ENCODE measurements around the gene IL36RN. TPM values are rescaled to one million over a fixed set of nuclear protein-coding genes. Genes with fewer than 3 reads are reported as not detected.
A peak's percentile ranks its signal among the peaks of the same experiment; 100 is the strongest.

Gene IL36RN
- total RNA-seq, 2 donors from 2014 or later, result not detected

DNA sequence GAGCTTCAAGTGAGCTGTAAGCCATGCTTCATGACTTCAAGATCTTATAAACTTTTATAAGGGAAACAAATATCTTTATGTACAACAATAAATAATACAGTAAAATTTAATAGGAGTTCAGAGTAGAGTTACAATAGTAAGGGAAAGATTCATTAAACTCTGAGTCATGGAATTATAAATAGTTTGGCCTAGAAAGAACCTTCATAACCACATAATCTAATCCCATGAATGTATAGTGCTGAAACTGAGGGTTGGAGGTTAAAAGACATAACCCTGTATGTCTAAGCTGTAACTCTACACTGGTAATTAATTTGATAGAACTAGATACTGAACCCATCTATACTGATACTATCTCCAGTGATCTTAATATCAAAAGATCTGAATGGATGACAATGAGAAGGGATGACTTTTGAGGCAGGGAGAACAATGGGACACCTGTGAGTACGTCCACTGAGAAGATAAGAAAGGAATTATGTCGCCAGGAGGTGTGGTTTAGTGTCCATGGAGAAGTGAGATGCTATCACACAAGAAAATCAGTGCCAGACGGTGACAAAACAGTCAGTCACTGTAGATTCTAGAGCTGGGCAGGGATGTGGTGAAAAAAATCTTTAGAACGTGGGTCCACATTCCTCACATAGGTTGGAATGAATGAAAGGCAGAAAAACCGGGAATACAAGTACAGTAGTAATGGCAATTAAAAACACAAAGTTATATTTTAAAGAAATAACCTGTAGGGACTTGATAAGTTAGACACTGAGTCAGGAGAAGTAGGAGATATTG lies 9.9 kb downstream of the IL36RN start:
- ATAC-seq (no peak), DNase-seq (no peak)
- intact Hi-C loops (cut with DNase I, micrococcal nuclease), result no loop called here

DNA sequence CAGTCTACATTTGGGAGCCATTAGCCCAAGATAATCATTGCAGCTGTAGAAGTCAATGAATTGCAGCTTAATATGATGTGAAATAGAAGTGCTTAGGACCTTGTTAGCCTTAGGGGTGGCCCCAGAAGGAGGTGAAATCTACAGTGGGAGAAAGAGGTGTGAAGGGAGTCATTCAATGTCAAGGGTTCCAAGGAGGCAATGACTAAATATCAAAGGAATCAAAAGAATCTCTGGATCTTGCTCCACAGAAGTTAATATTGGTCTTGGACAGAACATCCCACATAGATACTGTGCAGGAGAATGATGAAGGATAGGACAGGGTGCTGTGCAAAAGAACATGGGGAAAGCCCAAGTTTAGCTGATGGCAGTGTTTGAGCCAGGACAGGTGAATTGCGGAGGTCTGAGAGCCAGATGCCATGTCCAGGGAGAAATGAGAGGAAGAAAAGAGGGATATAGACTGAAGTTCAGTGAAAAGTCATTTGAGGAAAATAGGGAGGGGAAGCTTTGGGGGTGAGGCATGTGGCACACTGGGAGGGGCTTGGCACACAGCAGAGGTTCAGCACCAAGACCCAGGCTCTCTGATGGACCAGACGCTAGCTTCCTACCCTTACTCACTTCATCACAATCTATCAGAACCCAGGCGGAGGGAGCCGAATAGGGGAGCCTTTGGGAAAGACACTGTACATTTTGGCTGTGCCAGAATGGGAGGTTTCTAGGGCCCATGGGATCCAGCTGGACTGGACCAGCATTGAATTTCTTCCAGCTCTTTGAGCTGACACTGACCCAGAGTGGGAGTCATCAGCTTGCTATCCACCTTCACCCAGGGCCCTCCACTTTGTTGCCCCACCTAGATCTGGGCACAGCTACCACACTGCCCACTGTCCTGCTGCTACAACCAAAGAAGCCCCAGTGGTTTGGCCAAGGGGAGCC lies 10.9 kb downstream of the IL36RN start:
- intact Hi-C loops (cut with DNase I, micrococcal nuclease), result no loop called here
- ATAC-seq (no peak), DNase-seq (no peak)

DNA sequence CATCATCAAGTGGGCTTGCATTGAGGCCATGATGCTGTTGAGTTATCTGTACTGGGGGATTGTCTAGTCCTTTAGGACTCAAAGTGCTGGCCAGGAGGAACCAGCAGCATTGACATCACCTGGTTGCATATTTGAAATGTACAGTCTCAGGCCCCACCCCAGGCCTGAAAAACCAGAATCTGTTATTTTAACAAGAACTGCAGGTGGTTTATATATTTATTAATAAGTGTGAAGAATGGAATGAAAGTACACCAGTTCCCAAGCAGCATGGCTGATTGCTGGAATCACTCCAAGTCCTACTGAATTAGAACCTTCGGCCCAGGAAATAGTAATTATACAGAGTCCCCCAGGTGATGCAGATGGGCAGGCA lies 11.6 kb downstream of the IL36RN start:
- intact Hi-C loops (cut with DNase I, micrococcal nuclease), result no loop called here
- ATAC-seq, result no peak
- no peak for DNase-seq

DNA sequence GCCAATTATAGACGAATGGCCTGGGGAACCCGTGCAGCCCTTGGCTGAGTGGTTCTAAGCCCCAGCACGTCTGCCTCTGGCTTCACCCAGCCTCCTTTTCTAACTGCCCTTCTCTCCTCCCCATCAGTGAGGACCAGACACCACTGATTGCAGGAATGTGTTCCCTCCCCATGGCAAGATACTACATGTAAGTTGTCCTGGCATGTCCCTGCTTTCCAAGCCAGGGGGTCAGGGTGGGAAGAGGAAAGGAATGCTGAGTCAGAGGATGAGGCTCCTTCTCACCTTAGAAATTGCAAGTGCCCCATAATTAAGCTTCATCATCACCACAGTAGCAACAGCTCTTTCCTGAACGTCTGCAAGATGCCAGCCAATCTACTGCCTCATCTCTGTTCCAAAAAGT lies 13.6 kb downstream of the IL36RN start:
- no peak for DNase-seq
- intact Hi-C loops (cut with DNase I, micrococcal nuclease), result no loop called here
- no peak for ATAC-seq

GRCh38 chr2:113073325-113073834 lies 14.4 kb downstream of the IL36RN start:
- ATAC-seq (peak; percentile 32), DNase-seq (no peak)
- intact Hi-C loops (cut with DNase I, micrococcal nuclease), result no loop called here

DNA sequence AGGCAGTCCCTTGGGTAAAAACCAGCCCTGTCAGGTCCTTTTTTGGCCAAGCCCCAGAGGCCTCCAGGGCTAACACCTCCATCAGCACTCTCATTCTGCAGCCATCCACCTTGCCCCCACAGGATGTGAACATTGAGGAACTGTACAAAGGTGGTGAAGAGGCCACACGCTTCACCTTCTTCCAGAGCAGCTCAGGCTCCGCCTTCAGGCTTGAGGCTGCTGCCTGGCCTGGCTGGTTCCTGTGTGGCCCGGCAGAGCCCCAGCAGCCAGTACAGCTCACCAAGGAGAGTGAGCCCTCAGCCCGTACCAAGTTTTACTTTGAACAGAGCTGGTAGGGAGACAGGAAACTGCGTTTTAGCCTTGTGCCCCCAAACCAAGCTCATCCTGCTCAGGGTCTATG lies 16.0 kb downstream of the IL36RN start:
- no peak for DNase-seq
- peak; percentile 20 for ATAC-seq
- intact Hi-C loops (cut with DNase I, micrococcal nuclease), result no loop called here

GRCh38 chr2:113075600-113075999 lies 16.6 kb downstream of the IL36RN start:
- ATAC-seq (peak; percentile 65), DNase-seq (no peak)
- intact Hi-C loops (cut with DNase I, micrococcal nuclease), result no loop called here

DNA sequence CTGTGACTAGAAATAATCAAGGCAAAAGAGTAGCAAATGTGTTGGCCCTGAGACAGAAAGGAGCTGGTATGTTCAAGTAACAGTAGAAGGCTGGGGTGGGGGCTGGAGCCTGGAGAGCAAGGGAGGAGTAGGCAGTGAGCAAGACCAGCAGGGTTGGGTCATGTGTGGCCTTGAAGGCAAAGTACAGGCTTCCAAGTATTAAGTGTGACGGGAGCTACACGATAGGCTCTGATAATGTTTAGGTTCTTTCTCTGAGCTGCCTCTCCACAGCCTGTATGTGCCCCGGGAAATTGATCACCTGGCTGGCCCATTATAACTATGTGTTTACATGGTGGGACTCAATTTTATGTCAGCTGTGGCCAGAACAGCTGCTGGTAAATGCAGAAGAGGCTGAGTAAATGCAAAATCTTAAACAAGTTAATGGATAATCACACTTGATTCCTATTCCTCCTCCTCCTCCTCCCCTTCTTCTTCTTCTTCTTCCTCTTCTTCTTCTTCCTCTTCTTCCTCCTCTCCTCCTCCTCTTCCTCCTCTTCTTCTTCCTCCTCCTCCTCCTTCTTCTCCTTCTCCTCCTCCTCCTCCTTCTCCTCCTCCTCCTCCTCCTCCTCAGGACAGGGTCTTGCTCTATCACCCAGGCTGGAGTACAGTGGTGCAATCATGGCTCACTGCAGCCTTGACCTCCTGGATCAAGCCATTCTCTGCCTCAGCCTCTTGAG lies 18.1 kb downstream of the IL36RN start:
- intact Hi-C loops (cut with DNase I, micrococcal nuclease), result no loop called here
- DNase-seq, result no peak
- ATAC-seq, result peak; percentile 37

DNA sequence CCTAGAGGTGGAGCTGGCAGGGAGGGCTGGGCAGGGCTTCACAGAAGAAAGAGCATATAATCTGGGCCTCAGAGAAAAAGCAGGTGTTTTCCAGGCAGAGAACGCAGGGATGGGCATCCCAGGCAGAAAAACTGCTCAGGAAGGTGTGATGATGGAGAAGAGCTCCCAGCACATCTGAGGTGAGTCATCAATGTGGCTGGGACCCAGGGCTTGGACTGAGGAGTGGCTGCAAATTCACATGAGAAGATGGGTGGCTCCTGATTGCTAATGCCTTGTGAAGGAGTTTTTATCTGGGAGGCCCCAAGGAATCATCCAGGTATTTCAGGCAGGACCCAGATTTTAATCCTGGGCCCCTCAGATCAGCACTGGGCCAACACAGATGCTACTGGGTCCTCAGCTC lies 18.9 kb downstream of the IL36RN start:
- no peak for DNase-seq
- ATAC-seq, result no peak
- intact Hi-C loops (cut with DNase I, micrococcal nuclease), result no loop called here

GRCh38 chr2:113078350-113078839 lies 19.4 kb downstream of the IL36RN start:
- DNase-seq (no peak), ATAC-seq (peak; percentile 50)
- intact Hi-C loops (cut with DNase I, micrococcal nuclease), result no loop called here

- ATAC-seq (no peak), DNase-seq (no peak)
- intact Hi-C loops (cut with DNase I, micrococcal nuclease), result no loop called here
Measured at GRCh38 chr2:113079131-113079530, 20.1 kb downstream of the IL36RN start.

DNA sequence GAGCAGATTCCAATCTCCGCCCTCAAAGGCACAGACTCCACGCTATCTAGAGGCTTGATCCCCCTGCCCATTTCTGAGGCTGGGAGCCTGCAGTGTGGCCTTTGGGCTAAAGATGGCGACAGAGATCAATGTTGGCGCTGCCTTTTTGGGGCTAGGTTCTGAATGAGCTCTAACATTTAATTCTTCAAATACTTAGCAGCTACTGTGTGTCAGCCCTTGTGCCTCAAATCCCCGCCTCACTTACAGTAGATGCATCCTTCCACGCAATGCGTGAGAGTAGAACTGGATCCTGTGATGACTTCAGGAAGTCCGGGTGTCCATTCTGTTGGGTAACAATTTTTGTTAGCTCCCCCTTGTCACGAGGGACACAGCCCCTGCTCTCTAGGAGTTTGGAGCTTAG lies 21.1 kb downstream of the IL36RN start:
- DNase-seq (peak in 1 of 2 donors; percentile 26), ATAC-seq (peak; percentile 34)
- intact Hi-C loops (cut with DNase I, micrococcal nuclease), result no loop called here

GRCh38 chr2:113081488-113082210 lies 22.7 kb downstream of the IL36RN start:
- intact Hi-C loops (cut with DNase I, micrococcal nuclease), result no loop called here
- ATAC-seq, result no peak

GRCh38 chr2:113083296-113083695 lies 24.3 kb downstream of the IL36RN start:
- DNase-seq (no peak), ATAC-seq (no peak)

More at GRCh38 chr2:113081488-113082210, 22.7 kb downstream of the IL36RN start:
- no peak for DNase-seq

DNA sequence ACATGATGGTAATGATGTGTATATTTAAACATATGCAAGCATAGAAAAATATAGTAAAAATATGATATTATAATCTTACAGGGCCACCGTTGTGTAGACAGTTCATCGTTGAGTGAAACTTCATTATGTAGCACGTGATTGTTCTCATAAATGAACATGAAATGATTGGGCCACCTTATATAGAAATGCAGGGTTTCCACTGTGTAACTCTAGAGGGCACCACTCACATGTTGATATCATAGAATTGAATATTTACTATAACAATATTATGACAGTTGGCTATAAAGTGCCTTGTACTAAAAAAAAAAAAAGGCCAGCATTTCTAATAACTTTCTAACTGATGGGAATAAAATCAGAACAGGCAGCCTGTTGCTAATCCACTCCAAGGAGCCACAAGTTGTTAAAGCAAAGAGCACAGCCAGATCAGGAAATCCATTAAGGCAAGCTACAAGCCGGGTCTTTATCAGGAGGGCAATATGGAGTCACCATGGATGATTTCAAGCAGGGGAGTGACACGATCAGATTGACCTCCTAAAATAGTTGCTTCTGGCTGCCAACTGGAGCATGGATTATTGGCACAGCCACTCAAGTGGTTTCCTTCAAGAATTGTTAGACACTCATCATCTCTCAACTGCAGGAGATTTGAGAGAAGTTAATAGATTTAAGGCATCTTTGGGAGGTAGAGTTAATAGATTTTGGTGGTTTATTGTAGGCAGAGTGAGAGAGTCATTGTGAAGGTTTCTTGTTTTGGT lies 25.4 kb downstream of the IL36RN start:
- ATAC-seq, result peak; percentile 78
- DNase-seq, result no peak
- intact Hi-C loops (cut with DNase I, micrococcal nuclease), result no loop called here

More at GRCh38 chr2:113083296-113083695, 24.3 kb downstream of the IL36RN start:
- intact Hi-C loops (cut with DNase I, micrococcal nuclease), result no loop called here

DNA sequence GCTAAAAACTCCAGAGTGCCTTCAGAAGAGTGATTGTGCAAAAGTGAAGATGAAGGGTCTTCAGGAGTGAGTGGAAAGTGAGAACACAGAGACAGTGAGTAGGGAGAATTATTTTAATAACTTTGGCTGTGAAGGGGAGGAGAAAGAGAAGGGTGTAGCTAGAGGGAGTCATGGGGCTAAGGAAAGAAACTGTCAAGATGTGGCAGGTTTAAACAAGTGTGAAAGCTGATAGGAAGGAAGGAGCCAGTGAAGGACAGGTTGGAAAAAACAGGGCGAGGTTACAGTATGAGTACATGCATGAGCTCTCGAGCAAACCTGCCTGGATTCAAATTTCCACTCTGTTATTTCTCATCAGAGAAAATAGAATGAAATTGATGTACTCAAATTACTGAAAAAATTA lies 26.5 kb downstream of the IL36RN start:
- DNase-seq, result no peak
- intact Hi-C loops (cut with DNase I, micrococcal nuclease), result no loop called here

GRCh38 chr2:113088213-113088992 lies 29.4 kb downstream of the IL36RN start:
- intact Hi-C loops (cut with DNase I, micrococcal nuclease), result no loop called here
- ATAC-seq (no peak), DNase-seq (no peak)

More for the DNA sequence above, 26.5 kb downstream of the IL36RN start:
- no peak for ATAC-seq
